Peyer's patch (tissue), 4 donors: ENCODE data around the gene RALGAPA1.

Source experiments
- POLR2A ChIP-seq, 2 donors: fragments of 450-650 bp; IDR thresholded peaks; one replicate each; pipeline ENCODE4 v1.5.1; 2017; ENCODE audit warnings: antibody characterized with exemption in 2 of 2, mild to moderate bottlenecking in 2 of 2, moderate library complexity in 2 of 2
- TF ChIP-seq, protein P1 (sequence below), 6 experiments: fragments of 450-650 bp in 4 of 6; fragments of 200-600 bp in 2 of 6; sonication (generic) in 1 of 6; IDR thresholded peaks; one replicate each; pipeline ENCODE4 v1.5.1; 2017 to 2019; ENCODE audit warnings: antibody characterized with exemption in 6 of 6, mild to moderate bottlenecking in 3 of 6, moderate library complexity in 1 of 6

DNA sequence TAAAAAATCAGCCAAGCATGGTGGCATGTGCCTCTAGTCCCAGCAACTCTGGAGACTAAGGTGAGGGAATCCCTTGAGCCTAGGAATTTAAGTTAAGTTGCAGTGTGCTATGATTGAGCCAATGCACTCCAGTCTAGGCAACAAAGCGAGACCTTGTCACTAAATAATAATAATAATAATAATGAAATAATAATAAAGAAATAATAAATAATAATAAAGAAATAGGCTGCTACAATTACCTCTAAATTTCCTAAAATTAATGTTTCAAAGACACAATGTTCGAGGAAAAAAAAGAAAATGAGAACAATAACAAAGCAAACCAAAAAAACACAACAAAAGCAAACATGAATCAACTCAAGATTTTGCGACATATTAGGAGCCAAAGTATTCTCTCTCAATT, 29.7 kb downstream of the RALGAPA1 start:
- TF ChIP-seq, protein P1, sequence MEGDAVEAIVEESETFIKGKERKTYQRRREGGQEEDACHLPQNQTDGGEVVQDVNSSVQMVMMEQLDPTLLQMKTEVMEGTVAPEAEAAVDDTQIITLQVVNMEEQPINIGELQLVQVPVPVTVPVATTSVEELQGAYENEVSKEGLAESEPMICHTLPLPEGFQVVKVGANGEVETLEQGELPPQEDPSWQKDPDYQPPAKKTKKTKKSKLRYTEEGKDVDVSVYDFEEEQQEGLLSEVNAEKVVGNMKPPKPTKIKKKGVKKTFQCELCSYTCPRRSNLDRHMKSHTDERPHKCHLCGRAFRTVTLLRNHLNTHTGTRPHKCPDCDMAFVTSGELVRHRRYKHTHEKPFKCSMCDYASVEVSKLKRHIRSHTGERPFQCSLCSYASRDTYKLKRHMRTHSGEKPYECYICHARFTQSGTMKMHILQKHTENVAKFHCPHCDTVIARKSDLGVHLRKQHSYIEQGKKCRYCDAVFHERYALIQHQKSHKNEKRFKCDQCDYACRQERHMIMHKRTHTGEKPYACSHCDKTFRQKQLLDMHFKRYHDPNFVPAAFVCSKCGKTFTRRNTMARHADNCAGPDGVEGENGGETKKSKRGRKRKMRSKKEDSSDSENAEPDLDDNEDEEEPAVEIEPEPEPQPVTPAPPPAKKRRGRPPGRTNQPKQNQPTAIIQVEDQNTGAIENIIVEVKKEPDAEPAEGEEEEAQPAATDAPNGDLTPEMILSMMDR (IDR thresholded peaks at IDR 0.05): no peak
- TF ChIP-seq POLR2A (IDR thresholded peaks at IDR 0.05): no peak
